Ishikawa (cell line): ENCODE results near the gene TMEM107.

ENCODE experiments used
- CEBPB ChIP-seq: IDR thresholded peaks from 2 replicates; pipeline ENCODE4 v1.6.1; 2012
- CREB1 ChIP-seq: IDR thresholded peaks from 2 replicates; pipeline ENCODE4 v1.6.1; 2012; ENCODE audit warnings: low read depth
- EGR1 ChIP-seq: IDR thresholded peaks from 2 replicates; pipeline ENCODE4 v1.6.1; 2012
- EP300 ChIP-seq: IDR thresholded peaks from 2 replicates; pipeline ENCODE4 v1.6.1; 2012; ENCODE audit warnings: borderline replicate concordance
- FOXM1 ChIP-seq: IDR thresholded peaks from 2 replicates; pipeline ENCODE4 v1.6.1; 2012; ENCODE audit warnings: low read depth, borderline replicate concordance
- NFIC ChIP-seq: IDR thresholded peaks from 2 replicates; pipeline ENCODE4 v1.6.1; 2012
- RAD21 ChIP-seq: IDR thresholded peaks from 2 replicates; pipeline ENCODE4 v1.6.1; 2012; ENCODE audit warnings: low read depth
- REST ChIP-seq: IDR thresholded peaks from 2 replicates; pipeline ENCODE4 v1.6.1; 2012; ENCODE audit warnings: low read depth, mild to moderate bottlenecking
- TAF1 ChIP-seq: IDR thresholded peaks from 2 replicates; pipeline ENCODE4 v1.6.1; 2012; ENCODE audit warnings: low read depth, mild to moderate bottlenecking
- TCF12 ChIP-seq: IDR thresholded peaks from 2 replicates; pipeline ENCODE4 v1.6.1; 2012; ENCODE audit warnings: low read depth
- TEAD4 ChIP-seq: IDR thresholded peaks from 2 replicates; pipeline ENCODE4 v1.6.1; 2012
- YY1 ChIP-seq: IDR thresholded peaks from 2 replicates; pipeline ENCODE4 v1.6.1; 2012; ENCODE audit warnings: low read depth
- ZBTB7A ChIP-seq: IDR thresholded peaks from 2 replicates; pipeline ENCODE4 v1.6.1; 2012; ENCODE audit warnings: low read depth
- TF ChIP-seq, protein P1 (sequence below): IDR thresholded peaks from 2 replicates; pipeline ENCODE4 v1.6.1; 2012
- TF ChIP-seq, protein P2 (sequence below): IDR thresholded peaks from 2 replicates; pipeline ENCODE4 v1.6.1; 2012

The TMEM107 gene

DNA sequence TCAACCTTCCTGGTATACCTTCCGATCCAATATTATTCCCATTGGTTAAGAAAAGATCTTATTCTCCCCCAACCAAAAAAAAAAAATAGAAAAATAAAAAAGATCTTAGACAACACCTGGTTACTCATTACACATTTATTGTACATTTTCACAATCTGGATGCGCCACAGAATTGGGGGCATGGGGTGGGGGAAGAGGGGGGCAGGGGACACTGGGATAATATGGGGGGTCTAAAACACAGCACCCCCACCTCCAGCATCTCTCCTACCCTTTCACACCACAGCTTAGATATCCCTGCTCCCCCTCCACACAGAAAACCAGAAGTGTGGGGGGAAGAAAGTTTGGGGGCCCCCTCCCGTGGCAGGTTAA lies 17.2 kb downstream of the TMEM107 start:
- TF ChIP-seq, protein P1, sequence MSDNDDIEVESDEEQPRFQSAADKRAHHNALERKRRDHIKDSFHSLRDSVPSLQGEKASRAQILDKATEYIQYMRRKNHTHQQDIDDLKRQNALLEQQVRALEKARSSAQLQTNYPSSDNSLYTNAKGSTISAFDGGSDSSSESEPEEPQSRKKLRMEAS = no peak
- no peak for TF ChIP-seq TAF1
- TF ChIP-seq REST = no peak
- TF ChIP-seq ZBTB7A = no peak
- no peak for TF ChIP-seq EP300
- TF ChIP-seq EGR1 = no peak
- no peak for TF ChIP-seq CREB1
- TF ChIP-seq TCF12 = no peak
- no peak for TF ChIP-seq RAD21

DNA sequence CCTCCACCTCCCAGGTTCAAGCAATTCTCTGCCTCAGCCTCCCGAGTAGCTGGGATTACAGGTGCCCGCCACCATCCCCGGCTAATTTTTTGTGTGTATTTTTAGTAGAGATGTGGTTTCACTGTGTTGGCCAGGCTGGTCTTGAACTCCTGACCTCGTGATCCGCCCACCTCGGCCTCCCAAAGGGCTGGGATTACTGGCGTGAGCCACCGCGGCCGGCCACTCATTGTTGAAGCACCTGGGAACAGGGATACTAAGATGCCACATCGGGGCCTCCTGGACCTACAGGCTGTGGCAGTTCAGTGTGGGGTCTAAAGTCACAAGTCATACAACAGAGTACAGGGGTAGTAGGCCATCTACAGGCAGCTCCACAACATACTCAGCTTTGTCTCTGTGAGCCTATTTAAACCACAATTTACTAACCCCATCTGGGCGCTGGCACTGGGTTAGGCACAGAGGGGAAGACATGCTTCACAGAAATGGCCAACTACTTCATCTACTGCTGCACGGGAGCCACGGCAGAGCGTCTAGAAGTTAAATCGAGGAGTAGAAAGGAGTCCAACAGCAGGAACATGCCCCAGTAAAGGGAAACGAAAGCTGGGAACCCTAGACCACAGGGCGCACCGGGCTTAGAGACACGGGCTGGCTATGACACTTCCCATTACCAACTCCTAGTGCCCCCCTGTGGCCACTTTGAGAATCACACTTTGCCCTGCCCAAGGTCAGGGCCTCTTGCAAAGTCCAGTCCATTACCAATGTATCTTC lies 17.7 kb downstream of the TMEM107 start:
- TF ChIP-seq CEBPB (no peak), RAD21 (peak; percentile 61; the same call in 1 of the 2 replicates)

DNA sequence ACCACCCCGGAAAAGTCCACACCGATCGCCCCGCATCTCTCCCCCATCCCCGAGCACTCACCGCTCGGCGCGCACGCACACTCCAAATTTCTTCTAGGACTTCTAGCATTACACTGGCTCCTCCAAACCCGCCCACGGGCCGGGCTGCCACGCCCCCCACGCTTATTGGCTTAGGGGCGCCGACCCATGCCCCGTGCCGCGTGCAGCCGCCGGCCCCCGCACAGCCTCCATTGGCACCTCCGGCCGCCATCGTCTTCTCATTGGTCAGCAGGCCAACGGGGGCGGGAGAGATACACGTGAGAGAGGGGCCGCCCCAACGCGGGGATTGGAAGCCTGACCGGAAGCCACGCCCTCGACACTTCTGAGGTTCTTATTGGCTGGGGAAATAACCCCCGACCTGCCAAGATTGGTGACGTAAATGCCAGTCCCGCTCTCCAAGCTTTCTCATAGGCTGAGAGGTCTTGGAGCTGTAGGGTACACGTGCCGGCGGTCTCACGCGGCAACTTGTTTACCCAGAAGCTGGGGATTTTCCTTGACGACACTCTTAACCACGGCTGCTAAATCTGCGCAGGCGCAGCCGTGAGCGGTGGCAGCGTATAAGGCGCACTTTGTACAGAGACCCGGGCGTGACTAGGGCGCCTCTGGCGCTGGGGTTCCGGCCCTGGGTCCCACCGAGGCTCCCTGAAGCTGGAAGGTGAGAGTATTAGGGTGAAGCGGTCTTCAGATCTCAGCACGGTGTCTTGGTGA lies 19.8 kb downstream of the TMEM107 start:
- TF ChIP-seq, protein P2, sequence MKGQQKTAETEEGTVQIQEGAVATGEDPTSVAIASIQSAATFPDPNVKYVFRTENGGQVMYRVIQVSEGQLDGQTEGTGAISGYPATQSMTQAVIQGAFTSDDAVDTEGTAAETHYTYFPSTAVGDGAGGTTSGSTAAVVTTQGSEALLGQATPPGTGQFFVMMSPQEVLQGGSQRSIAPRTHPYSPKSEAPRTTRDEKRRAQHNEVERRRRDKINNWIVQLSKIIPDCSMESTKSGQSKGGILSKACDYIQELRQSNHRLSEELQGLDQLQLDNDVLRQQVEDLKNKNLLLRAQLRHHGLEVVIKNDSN = peak; percentile 63; the same call in 1 of the 2 replicates
- no peak for TF ChIP-seq EP300
- no peak for TF ChIP-seq NFIC
- no peak for TF ChIP-seq RAD21
- TF ChIP-seq REST = no peak
- TF ChIP-seq EGR1 = peak; percentile 95
- peak; percentile 14; the same call in 1 of the 2 replicates for TF ChIP-seq TEAD4
- TF ChIP-seq, protein P1 = peak; percentile 98
- TF ChIP-seq YY1 = no peak
- TF ChIP-seq CREB1 = peak; percentile 81
- TF ChIP-seq TAF1 = no peak; the same call in 1 of the 2 replicates
- no peak for TF ChIP-seq CEBPB
- no peak for TF ChIP-seq TCF12
- no peak for TF ChIP-seq ZBTB7A
- TF ChIP-seq FOXM1 = no peak

- no peak for TF ChIP-seq TCF12
- TF ChIP-seq ZBTB7A = 0 out of 2 replicates have a peak, but pooled peaks have one; percentile 14
- no peak for TF ChIP-seq REST
Observed at GRCh38 chr17:8155996-8156245, 20.3 kb downstream of the TMEM107 start.

- no peak for TF ChIP-seq CREB1
- no peak for TF ChIP-seq TAF1
- TF ChIP-seq ZBTB7A = no peak
- TF ChIP-seq, protein P1 = no peak
- no peak for TF ChIP-seq YY1
- TF ChIP-seq EP300 = no peak
- TF ChIP-seq, protein P2 = no peak
- TF ChIP-seq TEAD4 = no peak
- TF ChIP-seq RAD21 = no peak
Observed at GRCh38 chr17:8155231-8155995, 20.8 kb downstream of the TMEM107 start.
